K562 (cell line): ENCODE data around the gene ZNF581. TPM values are rescaled to one million over a fixed set of nuclear protein-coding genes. Genes with fewer than 3 reads are reported as not detected.

Experiments
- BACH1 ChIP-seq: fragments of 200-800 bp; sonication (Bioruptor generic); IDR thresholded peaks from 2 replicates; pipeline ENCODE4 v1.6.1; 2016; ENCODE audit warnings: missing genetic modification characterization, missing compliant biosample characterization
- BRCA1 ChIP-seq, 2 experiments: fragments of 450-650 bp in 1 of 2; sonication (generic) in 1 of 2; formaldehyde crosslinking in 1 of 2; IDR thresholded peaks; 2 replicates each; pipeline versions ENCODE4 v1.5.0 to v1.6.1; 2017 to 2020; ENCODE audit warnings: mild to moderate bottlenecking in 1 of 2, missing genetic modification reagents in 1 of 2
- CXXC5 ChIP-seq: fragments of 250-450 bp; sonication (Bioruptor Pico); IDR thresholded peaks from 2 replicates; pipeline ENCODE4 v1.8.0; 2022; ENCODE audit warnings: inconsistent platforms, mild to moderate bottlenecking, moderate library complexity
- GTF3C2 ChIP-seq: IDR thresholded peaks from 3 replicates; pipeline ENCODE4 v1.6.1; 2011; ENCODE audit warnings: borderline replicate concordance, mild to moderate bottlenecking, moderate library complexity; ENCODE audit not compliant: insufficient read length; ENCODE audit errors: extremely low read depth
- HCFC1 ChIP-seq: IDR thresholded peaks from 2 replicates; pipeline ENCODE4 v1.6.1; 2012; ENCODE audit warnings: low read depth, low read length, improper control_type of control experiment
- PHF8 ChIP-seq: fragments of 200-600 bp; sonication (generic); IDR thresholded peaks from 2 replicates; pipeline ENCODE4 v1.6.1; 2012; ENCODE audit warnings: mixed run types, mild to moderate bottlenecking, inconsistent platforms, low read length, moderate library complexity, borderline replicate concordance
- RB1 ChIP-seq: fragments of 450-650 bp; IDR thresholded peaks from 2 replicates; pipeline ENCODE4 v1.6.1; 2017; ENCODE audit warnings: low read depth, mild to moderate bottlenecking
- SUPT5H ChIP-seq: fragments of 450-650 bp; IDR thresholded peaks from 2 replicates; pipeline ENCODE4 v1.6.1; 2016
- ZBTB11 ChIP-seq, 3 experiments: fragments of 200-800 bp in 1 of 3; fragments of 250-450 bp in 1 of 3; fragments of 450-650 bp in 1 of 3; sonication (Bioruptor Pico) in 1 of 3; sonication (Bioruptor generic) in 1 of 3; formaldehyde crosslinking in 1 of 3; IDR thresholded peaks; 2 replicates each; pipeline versions ENCODE4 v1.6.1 to v1.8.0; 2016 to 2022; ENCODE audit warnings: mild to moderate bottlenecking in 2 of 3, missing genetic modification characterization in 2 of 3, missing compliant biosample characterization in 1 of 3, moderate library complexity in 1 of 3
- polyA plus RNA-seq, 8 experiments: library from polyadenylated mRNA; depleted of rRNA in 4 of 8; stranded (reverse) in 5 of 8; unstranded in 3 of 8; fragments of >200 nt; fragmentation: Nextera tagmentation in 2 of 8; fragmentation: Illumina TruSeq in 1 of 8; extraction: Ambion mirVana in 2 of 8; extraction: Trizol in 1 of 8; gene quantifications; 2 replicates each; pipeline versions ENCODE4 v1.2.1 to v1.2.3, GENCODE V29; 2011 to 2014; ENCODE audit warnings: inconsistent platforms in 1 of 8, missing spikeins in 1 of 8
- total RNA-seq, 7 experiments: library from RNA; depleted of rRNA in 6 of 7; stranded (reverse); fragments of >200 nt in 6 of 7; fragmentation: Illumina TruSeq in 2 of 7; extraction: Trizol in 2 of 7; gene quantifications; 2 replicates each; pipeline versions ENCODE4 v1.2.1 to v1.2.3, GENCODE V29; 2011 to 2021; ENCODE audit warnings: low replicate concordance in 1 of 7
- TF ChIP-seq, protein P1 (sequence below), 2 experiments: fragments of 450-650 bp; formaldehyde crosslinking in 1 of 2; IDR thresholded peaks; 2 replicates each; pipeline versions ENCODE4 v1.4.0 to v1.6.1; 2014 to 2020; ENCODE audit warnings: mild to moderate bottlenecking in 2 of 2, borderline replicate concordance in 1 of 2, low read depth in 1 of 2

ZNF581 gene
- total and polyA plus RNA-seq, 9 of the 15 experiments (the other 6 are each of a cell fraction or from before 2014, with no cell fraction given), result 2.4 to 39.4 (median 15.4) TPM

- 0 out of 2 replicates have a peak, but pooled peaks have one; percentile 58 for TF ChIP-seq RB1
- peak; percentile 40 for TF ChIP-seq CXXC5 (CRISPR knock-in tag)
- TF ChIP-seq HCFC1, result peak; percentile 56
- peak; percentile 23; the same call in 1 of the 2 replicates for TF ChIP-seq SUPT5H
- peak; percentile 91 to 99 (median 96) for TF ChIP-seq ZBTB11 (CRISPR knock-in tag; IDR thresholded peaks at IDR 0.05)
- TF ChIP-seq, protein P1, sequence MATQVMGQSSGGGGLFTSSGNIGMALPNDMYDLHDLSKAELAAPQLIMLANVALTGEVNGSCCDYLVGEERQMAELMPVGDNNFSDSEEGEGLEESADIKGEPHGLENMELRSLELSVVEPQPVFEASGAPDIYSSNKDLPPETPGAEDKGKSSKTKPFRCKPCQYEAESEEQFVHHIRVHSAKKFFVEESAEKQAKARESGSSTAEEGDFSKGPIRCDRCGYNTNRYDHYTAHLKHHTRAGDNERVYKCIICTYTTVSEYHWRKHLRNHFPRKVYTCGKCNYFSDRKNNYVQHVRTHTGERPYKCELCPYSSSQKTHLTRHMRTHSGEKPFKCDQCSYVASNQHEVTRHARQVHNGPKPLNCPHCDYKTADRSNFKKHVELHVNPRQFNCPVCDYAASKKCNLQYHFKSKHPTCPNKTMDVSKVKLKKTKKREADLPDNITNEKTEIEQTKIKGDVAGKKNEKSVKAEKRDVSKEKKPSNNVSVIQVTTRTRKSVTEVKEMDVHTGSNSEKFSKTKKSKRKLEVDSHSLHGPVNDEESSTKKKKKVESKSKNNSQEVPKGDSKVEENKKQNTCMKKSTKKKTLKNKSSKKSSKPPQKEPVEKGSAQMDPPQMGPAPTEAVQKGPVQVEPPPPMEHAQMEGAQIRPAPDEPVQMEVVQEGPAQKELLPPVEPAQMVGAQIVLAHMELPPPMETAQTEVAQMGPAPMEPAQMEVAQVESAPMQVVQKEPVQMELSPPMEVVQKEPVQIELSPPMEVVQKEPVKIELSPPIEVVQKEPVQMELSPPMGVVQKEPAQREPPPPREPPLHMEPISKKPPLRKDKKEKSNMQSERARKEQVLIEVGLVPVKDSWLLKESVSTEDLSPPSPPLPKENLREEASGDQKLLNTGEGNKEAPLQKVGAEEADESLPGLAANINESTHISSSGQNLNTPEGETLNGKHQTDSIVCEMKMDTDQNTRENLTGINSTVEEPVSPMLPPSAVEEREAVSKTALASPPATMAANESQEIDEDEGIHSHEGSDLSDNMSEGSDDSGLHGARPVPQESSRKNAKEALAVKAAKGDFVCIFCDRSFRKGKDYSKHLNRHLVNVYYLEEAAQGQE (IDR thresholded peaks at IDR 0.05; ENCODE audit: borderline replicate concordance), result no peak
- TF ChIP-seq, protein P1 (CRISPR knock-in tag; IDR thresholded peaks at IDR 0.05; ENCODE audit: low read depth), result 0 out of 2 replicates have a peak, but pooled peaks have one; percentile 16
- no peak for TF ChIP-seq GTF3C2
- TF ChIP-seq BACH1 (tag), result no peak
- peak; percentile 55; the same call in 1 of the 2 replicates for TF ChIP-seq PHF8
- TF ChIP-seq BRCA1 (IDR thresholded peaks at IDR 0.05), result no peak
- 0 out of 2 replicates have a peak, but pooled peaks have one; percentile 2 for TF ChIP-seq BRCA1 (CRISPR knock-in tag; IDR thresholded peaks at IDR 0.05)
Measured at GRCh38 chr19:55640577-55641425, 2.6 kb upstream of the ZNF581 start, which contains the start of gene ZNF580 (continued).
